Loucy (cell line): ENCODE measurements around the gene CLCA1.

Source experiments
- CTCF ChIP-seq: fragments of 200-600 bp; sonication (generic); conservative IDR thresholded peaks from 2 replicates; pipeline ENCODE4 v1.5.1; 2014; ENCODE audit warnings: mild to moderate bottlenecking, antibody characterized with exemption, low read length
- EZH2phosphoT487 ChIP-seq: fragments of 200-600 bp; IDR thresholded peaks from 2 replicates; pipeline ENCODE4 v1.6.1; 2018; ENCODE audit warnings: antibody characterized with exemption, mild to moderate bottlenecking, moderate library complexity, borderline replicate concordance

GRCh38 chr1:86460998-86461397, 7.7 kb upstream of the CLCA1 start:
- TF ChIP-seq EZH2phosphoT487, result no peak
- no peak for TF ChIP-seq CTCF
